Left ventricle myocardium inferior (tissue), 1 donor: Measurements from ENCODE around the gene IFITM10. TPM values are rescaled to one million over a fixed set of nuclear protein-coding genes. Genes with fewer than 3 reads are reported as not detected.

Experiments used
- DNase-seq: peaks from one replicate; pipeline ENCODE4 v3.0.0-alpha.2; 2020
- H3K27ac ChIP-seq: fragments of 200-600 bp; replicated peaks from 2 replicates; pipeline ENCODE4 v1.8.0; 2021
- H3K27me3 ChIP-seq: fragments of 200-600 bp; 2 replicates; pipeline ENCODE4 v1.8.0; 2021; ENCODE audit warnings: low read depth
- H3K36me3 ChIP-seq: fragments of 200-600 bp; 2 replicates; pipeline ENCODE4 v1.8.0; 2021
- H3K4me1 ChIP-seq: fragments of 200-600 bp; 2 replicates; pipeline ENCODE4 v1.8.0; 2021
- H3K4me3 ChIP-seq: fragments of 200-600 bp; 2 replicates; pipeline ENCODE4 v1.8.0; 2021; ENCODE audit warnings: mild to moderate bottlenecking, moderate library complexity
- H3K9me3 ChIP-seq: fragments of 200-600 bp; replicated peaks from 2 replicates; pipeline ENCODE4 v1.8.0; 2021
- intact Hi-C: fragments of 100-400 bp; cut with micrococcal nuclease; formaldehyde crosslinking; loops from one replicate; pipeline ENCODE4 v1.11.0; 2022
- total RNA-seq: library from RNA; stranded (reverse); fragmentation: NEBNext Ultra II Directional; extraction: Animal tissue kit (Norgen Biotek cat#: 25700); gene quantifications from one replicate; pipeline ENCODE4 v1.2.1, GENCODE V29; 2021
- TF ChIP-seq, protein P1 (sequence below): fragments of 200-600 bp; IDR thresholded peaks from 2 replicates; pipeline ENCODE4 v1.8.0; 2021; ENCODE audit warnings: antibody characterized with exemption, mild to moderate bottlenecking, borderline replicate concordance
- donor health status: DM: no; HTN: yes; CAD: no; lungs with severe emphysema.

The IFITM10 gene
- total RNA-seq, 1 donor from 2014 or later, result 0.58 TPM

GRCh38 chr11:1774886-1775285 is 24.5 kb upstream of the IFITM10 start:
- peaks cover 21% of the 10 kb centered on the region for H3K27me3 ChIP-seq
- intact Hi-C loops, result no loop called here
- TF ChIP-seq, protein P1, sequence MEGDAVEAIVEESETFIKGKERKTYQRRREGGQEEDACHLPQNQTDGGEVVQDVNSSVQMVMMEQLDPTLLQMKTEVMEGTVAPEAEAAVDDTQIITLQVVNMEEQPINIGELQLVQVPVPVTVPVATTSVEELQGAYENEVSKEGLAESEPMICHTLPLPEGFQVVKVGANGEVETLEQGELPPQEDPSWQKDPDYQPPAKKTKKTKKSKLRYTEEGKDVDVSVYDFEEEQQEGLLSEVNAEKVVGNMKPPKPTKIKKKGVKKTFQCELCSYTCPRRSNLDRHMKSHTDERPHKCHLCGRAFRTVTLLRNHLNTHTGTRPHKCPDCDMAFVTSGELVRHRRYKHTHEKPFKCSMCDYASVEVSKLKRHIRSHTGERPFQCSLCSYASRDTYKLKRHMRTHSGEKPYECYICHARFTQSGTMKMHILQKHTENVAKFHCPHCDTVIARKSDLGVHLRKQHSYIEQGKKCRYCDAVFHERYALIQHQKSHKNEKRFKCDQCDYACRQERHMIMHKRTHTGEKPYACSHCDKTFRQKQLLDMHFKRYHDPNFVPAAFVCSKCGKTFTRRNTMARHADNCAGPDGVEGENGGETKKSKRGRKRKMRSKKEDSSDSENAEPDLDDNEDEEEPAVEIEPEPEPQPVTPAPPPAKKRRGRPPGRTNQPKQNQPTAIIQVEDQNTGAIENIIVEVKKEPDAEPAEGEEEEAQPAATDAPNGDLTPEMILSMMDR, result no peak
- DNase-seq, result no peak
- H3K27ac ChIP-seq, result no peak overlapping the region
- H3K9me3 ChIP-seq, result peaks cover 6% of the 10 kb centered on the region
- no peak overlapping the region for H3K4me3 ChIP-seq
- H3K4me1 ChIP-seq, result peaks cover 3% of the 10 kb centered on the region
- H3K36me3 ChIP-seq, result no peaks in the 10 kb centered on the region

- H3K9me3 ChIP-seq, result peaks cover 6% of the 10 kb centered on the region
- DNase-seq, result no peak
- peaks cover 12% of the 10 kb centered on the region for H3K27me3 ChIP-seq
- H3K4me3 ChIP-seq, result no peak overlapping the region
- peaks cover 3% of the 10 kb centered on the region for H3K4me1 ChIP-seq
- H3K27ac ChIP-seq, result no peak overlapping the region
- intact Hi-C loops, result no loop called here
- H3K36me3 ChIP-seq, result no peaks in the 10 kb centered on the region
- TF ChIP-seq, protein P1, result no peak
These were observed 23.7 kb upstream of the IFITM10 start for GRCh38 chr11:1773994-1774550.

DNA sequence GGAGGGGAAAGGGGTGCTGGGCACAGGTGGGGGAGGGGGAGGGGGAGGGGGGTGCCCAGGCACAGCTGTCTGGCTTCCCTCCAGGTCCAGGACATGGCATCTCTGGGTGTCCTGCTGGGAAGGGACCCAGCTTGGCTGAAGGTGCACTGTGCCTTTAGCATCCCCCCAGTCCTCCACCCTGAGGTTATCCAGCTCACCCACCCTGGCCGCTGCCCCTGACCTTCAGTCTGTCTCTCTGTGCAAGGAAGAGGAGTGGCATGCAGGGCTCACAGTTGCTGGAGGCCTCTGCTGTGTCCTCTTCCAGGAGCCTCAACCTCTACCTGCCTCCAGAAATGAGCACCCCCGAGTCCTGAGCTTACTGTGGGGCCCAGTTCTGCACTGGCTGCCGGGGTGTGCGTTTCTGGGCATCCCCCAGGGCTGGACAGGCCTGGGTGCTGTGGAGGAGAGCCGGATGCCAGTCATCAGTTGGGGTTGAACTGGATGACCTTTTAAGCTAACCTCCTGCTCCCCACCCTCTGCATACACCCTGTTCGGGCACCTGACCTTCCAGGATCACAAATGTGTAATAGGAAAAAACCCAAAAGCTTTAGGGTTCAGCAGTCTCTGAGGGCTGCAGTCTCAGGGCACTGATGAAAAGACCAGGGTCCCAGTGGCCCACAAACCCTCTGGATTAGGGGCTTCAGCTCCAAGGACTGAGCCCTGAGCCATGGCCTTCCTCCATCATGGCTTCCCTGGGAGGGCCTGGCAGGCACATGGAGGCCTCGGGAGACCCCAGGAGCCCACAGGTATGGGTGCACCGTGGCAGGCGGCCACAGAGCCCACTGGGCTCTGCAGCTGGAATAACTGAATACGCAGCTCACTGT is 23.0 kb upstream of the IFITM10 start:
- H3K36me3 ChIP-seq, result no peaks in the 10 kb centered on the region
- TF ChIP-seq, protein P1, result no peak
- no peak for DNase-seq
- H3K4me1 ChIP-seq, result peaks cover 3% of the 10 kb centered on the region
- peaks cover 6% of the 10 kb centered on the region for H3K9me3 ChIP-seq
- intact Hi-C loops, result no loop called here
- no peak overlapping the region for H3K4me3 ChIP-seq
- no peak overlapping the region for H3K27ac ChIP-seq
- H3K27me3 ChIP-seq, result peaks cover 5% of the 10 kb centered on the region

- H3K9me3 ChIP-seq, result peaks cover 6% of the 10 kb centered on the region
- H3K27me3 ChIP-seq, result no peaks in the 10 kb centered on the region
- TF ChIP-seq, protein P1, result no peak
- H3K36me3 ChIP-seq, result no peaks in the 10 kb centered on the region
- intact Hi-C loops, result no loop called here
- H3K4me3 ChIP-seq, result no peak overlapping the region
- no peak overlapping the region for H3K27ac ChIP-seq
- peaks cover 3% of the 10 kb centered on the region for H3K4me1 ChIP-seq
- DNase-seq, result no peak
These were observed 22.1 kb upstream of the IFITM10 start for GRCh38 chr11:1772270-1773130.

- TF ChIP-seq, protein P1, result no peak
- intact Hi-C loops, result no loop called here
- Histone ChIP-seq H3K36me3 (no peaks in the 10 kb centered on the region), H3K4me1 (peaks cover 3% of the 10 kb centered on the region), H3K27ac (no peak overlapping the region), H3K27me3 (no peaks in the 10 kb centered on the region), H3K9me3 (peaks cover 5% of the 10 kb centered on the region), H3K4me3 (no peak overlapping the region)
- DNase-seq, result no peak
These were observed 21.3 kb upstream of the IFITM10 start for GRCh38 chr11:1771700-1772099.
